HFFc6 (cell line): ENCODE results near the gene PALM. TPM values are rescaled to one million over a fixed set of nuclear protein-coding genes. Genes with fewer than 3 reads are reported as not detected.

Experiments used
- DNase-seq: peaks from one replicate; pipeline ENCODE4 v3.0.0-alpha.2; 2018
- H3K27ac Mint-ChIP-seq: 2 replicates; pipeline ENCODE4 v1.8.0; 2020; ENCODE audit warnings: mild to moderate bottlenecking, mixed read lengths
- H3K27me3 Mint-ChIP-seq: 2 replicates; pipeline ENCODE4 v1.8.0; 2021; ENCODE audit warnings: mild to moderate bottlenecking, moderate library complexity, mixed read lengths; ENCODE audit not compliant: insufficient read depth
- H3K36me3 Mint-ChIP-seq: 2 replicates; pipeline ENCODE4 v1.8.0; 2021; ENCODE audit warnings: low read depth, mixed read lengths
- H3K4me1 Mint-ChIP-seq: 2 replicates; pipeline ENCODE4 v1.8.0; 2020; ENCODE audit warnings: low read depth, mixed read lengths
- H3K4me3 Mint-ChIP-seq: 2 replicates; pipeline ENCODE4 v1.8.0; 2020; ENCODE audit warnings: mild to moderate bottlenecking, moderate library complexity, mixed read lengths
- H3K9me3 Mint-ChIP-seq: 2 replicates; pipeline ENCODE4 v1.8.0; 2020; ENCODE audit warnings: mild to moderate bottlenecking, mixed read lengths
- CTCF ChIP-seq: fragments of 200-600 bp; sonication (generic); IDR thresholded peaks from 2 replicates; pipeline ENCODE4 v1.5.0; 2021; ENCODE audit warnings: antibody characterized with exemption, mild to moderate bottlenecking
- total RNA-seq, 6 experiments: library from RNA; stranded (reverse); fragmentation: NEBNext Ultra II Directional; extraction: Animal tissue kit (Norgen Biotek cat#: 25700); gene quantifications; 2 replicates in 1 of 6; 3 replicates in 5 of 6; pipeline ENCODE4 v1.2.3, GENCODE V29; 2021

The PALM gene
- total RNA-seq, 6 experiments from 2014 or later = 0.14 to 0.15 TPM; not detected in 4

- Mint-ChIP-seq H3K4me1 (peaks cover 20% of the 10 kb centered on the region), H3K9me3 (no peaks in the 10 kb centered on the region), H3K27ac (no peak overlapping the region), H3K36me3 (no peaks in the 10 kb centered on the region), H3K27me3 (no peaks in the 10 kb centered on the region), H3K4me3 (no peak overlapping the region)
- DNase-seq = no peak
- no peak for TF ChIP-seq CTCF
Observed at GRCh38 chr19:787536-787935, 78.8 kb downstream of the PALM start.

GRCh38 chr19:788686-788982 lies 79.9 kb downstream of the PALM start:
- Mint-ChIP-seq H3K4me3 (no peak overlapping the region), H3K9me3 (no peaks in the 10 kb centered on the region), H3K27me3 (no peaks in the 10 kb centered on the region), H3K27ac (peak overlapping the region; percentile 30; the same call in 1 of the 2 replicates), H3K4me1 (peaks cover 12% of the 10 kb centered on the region), H3K36me3 (no peaks in the 10 kb centered on the region)
- TF ChIP-seq CTCF = no peak
- no peak for DNase-seq

- Mint-ChIP-seq H3K36me3 (no peaks in the 10 kb centered on the region), H3K27ac (peak overlapping the region; percentile 30; the same call in 1 of the 2 replicates), H3K9me3 (no peaks in the 10 kb centered on the region), H3K4me3 (peak overlapping the region; percentile 45; the same call in 1 of the 2 replicates), H3K27me3 (no peaks in the 10 kb centered on the region), H3K4me1 (peaks cover 12% of the 10 kb centered on the region)
- DNase-seq = no peak
- TF ChIP-seq CTCF = no peak
Observed at GRCh38 chr19:788983-789700, 80.4 kb downstream of the PALM start.

- Mint-ChIP-seq H3K36me3 (no peaks in the 10 kb centered on the region), H3K4me1 (peaks cover 12% of the 10 kb centered on the region), H3K27me3 (no peaks in the 10 kb centered on the region), H3K4me3 (peak overlapping the region; percentile 45; the same call in 1 of the 2 replicates), H3K27ac (peak overlapping the region; percentile 30; the same call in 1 of the 2 replicates), H3K9me3 (no peaks in the 10 kb centered on the region)
- DNase-seq = no peak
- no peak for TF ChIP-seq CTCF
Observed at GRCh38 chr19:789701-790060, 80.9 kb downstream of the PALM start.

GRCh38 chr19:791007-791566 lies 82.4 kb downstream of the PALM start:
- no peak overlapping the region for H3K27ac Mint-ChIP-seq
- peaks cover 12% of the 10 kb centered on the region for H3K4me1 Mint-ChIP-seq
- H3K36me3 Mint-ChIP-seq = no peaks in the 10 kb centered on the region
- no peak for TF ChIP-seq CTCF
- no peaks in the 10 kb centered on the region for H3K27me3 Mint-ChIP-seq
- no peak overlapping the region for H3K4me3 Mint-ChIP-seq
- H3K9me3 Mint-ChIP-seq = no peaks in the 10 kb centered on the region
- DNase-seq = no peak
